HCT116 (cell line): ENCODE measurements around the gene ZFYVE19. TPM values are rescaled to one million over a fixed set of nuclear protein-coding genes. Genes with fewer than 3 reads are reported as not detected.

ENCODE experiments used
- ATAC-seq: fragments of 200-7000 bp; cut with Tn5 transposase; 2 replicates; pipeline ENCODE4 v1.9.1; 2020; ENCODE audit warnings: mild to moderate bottlenecking, moderate library complexity
- BruUV-seq: library from RNA; stranded (reverse); fragments of 400-500 nt; replicated peaks from 2 replicates; lab custom pipeline; 2021; lab: Mats Ljungman, UMichigan
- CTCF ChIA-PET: fragments of 300-600 bp; sonication (Branson Sonifier 250); formaldehyde crosslinking; loops from one replicate; lab custom pipeline; 2021; ENCODE audit warnings: antibody characterized with exemption; lab: Charles Lee
- POLR2A ChIA-PET: fragments of 300-600, 350-600 bp; sonication (Branson Sonifier 250); formaldehyde crosslinking; loops from one replicate; lab custom pipeline; 2021; ENCODE audit warnings: antibody characterized with exemption; lab: Charles Lee
- RAD21 ChIA-PET, 2 experiments: fragments of 300-600 bp; sonication (Branson Sonifier 250); formaldehyde crosslinking; loops; one replicate each; lab custom pipeline; 2023; ENCODE audit warnings: low total read pairs in 2 of 2; ENCODE audit not compliant: uncharacterized antibody in 2 of 2, unreplicated experiment in 2 of 2, low non-redundant PET in 1 of 2; lab: Charles Lee
- DNase-seq: peaks from one replicate; pipeline ENCODE4 v3.0.0-alpha.2; 2010; ENCODE audit warnings: low read depth, low spot score
- H2AFZ ChIP-seq: fragments of 200-600 bp; shearing (Covaris generic), sonication (generic); 2 replicates; pipeline ENCODE4 v1.6.1; 2017; ENCODE audit warnings: low read depth, mixed run types, mixed read lengths, antibody characterized with exemption, low read length; ENCODE audit not compliant: poor library complexity, severe bottlenecking
- H3K27ac ChIP-seq: 2 replicates; pipeline ENCODE4 v1.5.1; 2012; ENCODE audit warnings: low read depth, low read length
- H3K27me3 ChIP-seq: fragments of 200-600 bp; sonication (generic); 2 replicates; pipeline ENCODE4 v1.6.1; 2016; ENCODE audit warnings: mixed run types, low read length, mixed read lengths; ENCODE audit not compliant: insufficient read depth
- H3K36me3 ChIP-seq, 2 experiments: fragments of 200-500 bp in 1 of 2; fragments of 200-600 bp in 1 of 2; sonication (Bioruptor generic) in 1 of 2; sonication (generic) in 1 of 2; 2 replicates each; pipeline versions ENCODE4 v1.5.1 to v1.6.1; 2014 to 2016; ENCODE audit warnings: low read length in 2 of 2, inconsistent platforms in 1 of 2, mixed read lengths in 1 of 2, mixed run types in 1 of 2; ENCODE audit not compliant: insufficient read depth in 2 of 2, control insufficient read depth in 1 of 2
- H3K4me1 ChIP-seq, 2 experiments: fragments of 200-600 bp in 1 of 2; sonication (generic) in 1 of 2; 2 replicates each; pipeline versions ENCODE4 v1.5.1 to v1.6.1; 2012 to 2017; ENCODE audit warnings: low read length in 2 of 2, inconsistent platforms in 1 of 2, mild to moderate bottlenecking in 1 of 2, mixed read lengths in 1 of 2, mixed run types in 1 of 2, moderate library complexity in 1 of 2; ENCODE audit not compliant: insufficient read depth in 2 of 2, control insufficient read depth in 1 of 2
- H3K4me2 ChIP-seq: fragments of 200-600 bp; sonication (generic); 2 replicates; pipeline ENCODE4 v1.6.1; 2017; ENCODE audit warnings: mixed run types, low read length, mixed read lengths
- H3K4me3 ChIP-seq, 2 experiments: fragments of 200-600 bp in 1 of 2; sonication (generic) in 1 of 2; replicated peaks in 1 of 2; 2 replicates each; pipeline ENCODE4 v1.5.1; 2011 to 2016; ENCODE audit warnings: low read length in 2 of 2, control low read depth in 1 of 2, low read depth in 1 of 2, mild to moderate bottlenecking in 1 of 2, mixed read lengths in 1 of 2, mixed run types in 1 of 2
- H3K79me2 ChIP-seq: fragments of 200-600 bp; sonication (generic); 2 replicates; pipeline ENCODE4 v1.6.1; 2017; ENCODE audit warnings: mild to moderate bottlenecking, mixed run types, low read length, moderate library complexity, mixed read lengths; ENCODE audit not compliant: insufficient read depth
- H3K9ac ChIP-seq: fragments of 200-600 bp; sonication (generic); 2 replicates; pipeline ENCODE4 v1.6.1; 2016; ENCODE audit warnings: low read length, mixed read lengths
- H3K9me2 ChIP-seq: fragments of 200-600 bp; sonication (generic), shearing (Covaris generic); 2 replicates; pipeline ENCODE4 v1.6.1; 2017; ENCODE audit warnings: mixed run types, mild to moderate bottlenecking, moderate library complexity; ENCODE audit not compliant: insufficient read depth
- H3K9me3 ChIP-seq, 2 experiments: fragments of 200-500 bp in 1 of 2; fragments of 200-600 bp in 1 of 2; sonication (Bioruptor generic) in 1 of 2; sonication (generic) in 1 of 2; 2 replicates each; pipeline ENCODE4 v1.6.1; 2014 to 2017; ENCODE audit warnings: low read length in 2 of 2, mixed read lengths in 2 of 2, inconsistent platforms in 1 of 2, low read depth in 1 of 2, mild to moderate bottlenecking in 1 of 2, mixed run types in 1 of 2, moderate library complexity in 1 of 2; ENCODE audit not compliant: control insufficient read depth in 1 of 2, insufficient read depth in 1 of 2
- H4K20me1 ChIP-seq: fragments of 200-600 bp; sonication (generic), shearing (Covaris generic); 2 replicates; pipeline ENCODE4 v1.6.1; 2017; ENCODE audit warnings: mixed run types, mild to moderate bottlenecking, moderate library complexity; ENCODE audit not compliant: insufficient read depth
- EGR1 ChIP-seq: IDR thresholded peaks from 2 replicates; pipeline ENCODE4 v1.6.1; 2012; ENCODE audit warnings: low read depth
- ELF1 ChIP-seq: IDR thresholded peaks from 2 replicates; pipeline ENCODE4 v1.6.1; 2012; ENCODE audit warnings: low read depth, borderline replicate concordance
- POLR2A ChIP-seq: IDR thresholded peaks from 2 replicates; pipeline ENCODE4 v1.7.0; 2011; ENCODE audit warnings: borderline replicate concordance; ENCODE audit not compliant: insufficient read depth, insufficient read length; ENCODE audit errors: extremely low read depth
- POLR2AphosphoS5 ChIP-seq: IDR thresholded peaks from 2 replicates; pipeline ENCODE4 v1.6.1; 2011; ENCODE audit warnings: mild to moderate bottlenecking, low read depth, low read length, moderate library complexity
- intact Hi-C: fragments of 100-400 bp; cut with micrococcal nuclease; formaldehyde crosslinking; loops from 2 replicates; pipeline ENCODE4 v1.10.0; 2022
- total RNA-seq: library from RNA; stranded (reverse); gene quantifications from one replicate; pipeline ENCODE4 v1.2.1, GENCODE V29; 2021; ENCODE audit not compliant: unreplicated experiment
- TF ChIP-seq, protein P1 (sequence below): IDR thresholded peaks from 2 replicates; pipeline ENCODE4 v1.6.1; 2012; ENCODE audit warnings: low read depth

The ZFYVE19 gene
- total RNA-seq, 1 experiment from 2014 or later: 29.1 TPM

DNA sequence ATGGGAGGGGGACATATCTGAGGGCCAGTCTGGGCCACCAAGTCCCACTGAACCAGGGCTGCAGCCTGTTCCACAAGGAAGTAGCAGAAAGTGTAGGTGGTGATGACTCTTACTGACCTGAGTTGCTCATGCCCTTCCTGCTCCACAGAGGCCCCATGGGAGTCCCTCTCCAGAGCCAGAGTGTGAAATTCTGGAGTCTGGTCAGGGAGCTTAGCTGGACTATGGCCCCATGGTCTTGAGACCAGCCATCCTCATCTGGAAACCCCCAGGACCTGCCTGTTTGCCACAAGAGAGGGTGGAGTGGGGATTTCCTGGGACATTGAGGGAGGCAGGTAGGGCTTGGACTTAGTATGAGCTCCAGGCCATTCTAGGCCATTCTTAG is 39.9 kb downstream of the ZFYVE19 start (continued):
- TF ChIP-seq, protein P1, sequence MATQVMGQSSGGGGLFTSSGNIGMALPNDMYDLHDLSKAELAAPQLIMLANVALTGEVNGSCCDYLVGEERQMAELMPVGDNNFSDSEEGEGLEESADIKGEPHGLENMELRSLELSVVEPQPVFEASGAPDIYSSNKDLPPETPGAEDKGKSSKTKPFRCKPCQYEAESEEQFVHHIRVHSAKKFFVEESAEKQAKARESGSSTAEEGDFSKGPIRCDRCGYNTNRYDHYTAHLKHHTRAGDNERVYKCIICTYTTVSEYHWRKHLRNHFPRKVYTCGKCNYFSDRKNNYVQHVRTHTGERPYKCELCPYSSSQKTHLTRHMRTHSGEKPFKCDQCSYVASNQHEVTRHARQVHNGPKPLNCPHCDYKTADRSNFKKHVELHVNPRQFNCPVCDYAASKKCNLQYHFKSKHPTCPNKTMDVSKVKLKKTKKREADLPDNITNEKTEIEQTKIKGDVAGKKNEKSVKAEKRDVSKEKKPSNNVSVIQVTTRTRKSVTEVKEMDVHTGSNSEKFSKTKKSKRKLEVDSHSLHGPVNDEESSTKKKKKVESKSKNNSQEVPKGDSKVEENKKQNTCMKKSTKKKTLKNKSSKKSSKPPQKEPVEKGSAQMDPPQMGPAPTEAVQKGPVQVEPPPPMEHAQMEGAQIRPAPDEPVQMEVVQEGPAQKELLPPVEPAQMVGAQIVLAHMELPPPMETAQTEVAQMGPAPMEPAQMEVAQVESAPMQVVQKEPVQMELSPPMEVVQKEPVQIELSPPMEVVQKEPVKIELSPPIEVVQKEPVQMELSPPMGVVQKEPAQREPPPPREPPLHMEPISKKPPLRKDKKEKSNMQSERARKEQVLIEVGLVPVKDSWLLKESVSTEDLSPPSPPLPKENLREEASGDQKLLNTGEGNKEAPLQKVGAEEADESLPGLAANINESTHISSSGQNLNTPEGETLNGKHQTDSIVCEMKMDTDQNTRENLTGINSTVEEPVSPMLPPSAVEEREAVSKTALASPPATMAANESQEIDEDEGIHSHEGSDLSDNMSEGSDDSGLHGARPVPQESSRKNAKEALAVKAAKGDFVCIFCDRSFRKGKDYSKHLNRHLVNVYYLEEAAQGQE: no peak
- TF ChIP-seq EGR1 (no peak), POLR2A (no peak)
- TF ChIP-seq, all 23 proteins: peak for 0

DNA sequence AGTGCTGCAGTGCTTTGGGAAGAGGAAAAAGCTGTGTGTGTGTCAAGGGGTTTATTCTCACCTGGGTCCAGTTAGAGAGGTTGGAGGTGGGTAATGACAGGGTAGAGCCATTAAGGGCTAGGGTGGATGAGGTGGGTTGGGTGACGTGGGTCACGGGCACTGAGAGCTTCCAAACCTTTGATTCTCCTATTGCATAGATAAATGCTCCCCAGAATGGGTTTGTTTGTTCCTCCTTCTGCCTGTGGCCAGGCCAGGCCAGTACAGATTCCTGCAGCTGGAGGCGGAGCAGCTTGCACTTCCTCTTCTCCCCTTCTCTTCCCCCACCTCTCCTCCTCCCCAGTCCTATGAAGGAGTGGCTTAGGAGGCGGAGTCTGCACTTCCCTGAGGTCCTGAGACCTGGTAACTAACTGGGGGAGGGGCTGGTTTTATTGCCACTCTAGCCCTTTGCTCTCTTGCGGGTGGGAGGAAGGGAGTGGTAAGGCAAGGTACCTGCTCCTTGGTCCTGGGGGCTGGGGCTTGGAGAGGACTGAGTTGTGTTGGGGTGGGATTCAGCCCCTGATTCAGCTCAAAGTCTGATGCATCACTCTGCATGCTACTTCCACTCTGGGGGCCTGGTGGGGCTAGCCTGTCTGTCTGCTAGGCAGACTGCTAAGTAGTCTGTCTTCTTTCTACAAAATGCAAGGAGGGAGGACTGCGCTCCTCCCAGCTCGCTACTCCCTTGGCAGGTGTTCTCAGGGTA is 40.5 kb downstream of the ZFYVE19 start:
- intact Hi-C loops: loop anchor here (1.0 kb wide), 1 partner anchor 27 kb away; the partner anchor contains the start of gene RHOV
- Histone ChIP-seq H3K9me3 (no peaks in the 10 kb centered on the region), H3K9me2 (no peaks in the 10 kb centered on the region), H2AFZ (no peak overlapping the region), H3K27ac (peak overlapping the region; percentile 93), H3K79me2 (peaks cover 77% of the 10 kb centered on the region), H4K20me1 (no peaks in the 10 kb centered on the region; the same call in 1 of the 2 replicates), H3K4me2 (peak overlapping the region; percentile 99), H3K4me3 (peak overlapping the region; percentile 6 to 95; a peak in 3 of 4 replicates), H3K36me3 (peaks cover 5 to 13% of the 10 kb centered on the region in 2 experiments; a peak in 3 of 4 replicates), H3K9ac (peak overlapping the region; percentile 77; the same call in 1 of the 2 replicates), H3K27me3 (no peaks in the 10 kb centered on the region)
- CTCF ChIA-PET: interaction anchor here (0.6 to 5.2 kb wide), 6 partner anchors 11 to 83 kb away, joined by 3 to 61 read pairs (median 4); partner anchors contain the start of gene VPS18
- RAD21 ChIA-PET: interaction anchor here in 1 of 2 experiments (1.0 kb wide), 1 partner anchor 47 kb away, joined by 3 read pairs; no protein-coding TSS in a partner anchor
- no TSS peak for BruUV-seq
- ATAC-seq: peak; percentile 46
- no peak for DNase-seq
- POLR2A ChIA-PET: interaction anchor here (0.9 to 2.4 kb wide), 4 partner anchors 8 to 59 kb away, joined by 3 to 13 read pairs (median 4); no protein-coding TSS in a partner anchor
- TF ChIP-seq ELF1: no peak
- 0 out of 2 replicates have a peak, but pooled peaks have one; percentile 15 for TF ChIP-seq POLR2AphosphoS5
- TF ChIP-seq, all 23 proteins: peak for 1
- peaks cover 34 to 45% of the 10 kb centered on the region in 2 experiments for H3K4me1 ChIP-seq
